ENCODE data around the gene PHTF2. TPM values are rescaled to one million over a fixed set of nuclear protein-coding genes. Genes with fewer than 3 reads are reported as not detected.

Gene PHTF2
- total RNA-seq, 1 experiment from 2014 or later: 26.7 TPM

- TF ChIP-seq MAX (IDR thresholded peaks at IDR 0.05): no peak
- Histone ChIP-seq H3K9ac (ENCODE audit: low read length) (no peak overlapping the region), H3K4me2 (ENCODE audit: low read length) (no peak overlapping the region), H3K36me3 (ENCODE audit: control insufficient read depth in 1 of 2, insufficient read depth in 2 of 2, low read length in 2 of 2) (no peaks in the 10 kb centered on the region), H3K4me3 (replicated peaks in 1 of 2; ENCODE audit: low read depth in 1 of 2, low read length in 2 of 2) (no peak overlapping the region), H3K4me1 (ENCODE audit: control insufficient read depth in 1 of 2, insufficient read depth in 2 of 2, low read length in 2 of 2) (no peaks in the 10 kb centered on the region), H3K9me2 (ENCODE audit: insufficient read depth) (no peaks in the 10 kb centered on the region), H3K27me3 (ENCODE audit: insufficient read depth, low read length) (no peaks in the 10 kb centered on the region), H3K27ac (ENCODE audit: low read depth, low read length) (no peak overlapping the region), H3K79me2 (ENCODE audit: insufficient read depth, low read length) (no peaks in the 10 kb centered on the region), H3K9me3 (ENCODE audit: control insufficient read depth in 1 of 2, insufficient read depth in 1 of 2, low read depth in 1 of 2, low read length in 2 of 2) (no peaks in the 10 kb centered on the region), H2AFZ (ENCODE audit: low read depth, low read length, poor library complexity, severe bottlenecking) (no peak overlapping the region), H4K20me1 (ENCODE audit: insufficient read depth) (no peaks in the 10 kb centered on the region)
- ATAC-seq: no peak
- RAD21 ChIA-PET (ENCODE audit: low non-redundant PET in 1 of 2, low total read pairs in 2 of 2, uncharacterized antibody in 2 of 2, unreplicated experiment in 2 of 2): no interaction called here
- intact Hi-C loops (cut with micrococcal nuclease): no loop called here
- POLR2A ChIA-PET: no interaction called here
- DNase-seq (ENCODE audit: low read depth, low spot score): no peak
- BruUV-seq (replicated peaks): no TSS peak
- CTCF ChIA-PET: no interaction called here
Measured at GRCh38 chr7:77786018-77786417, 12.6 kb upstream of the PHTF2 start.

GRCh38 chr7:77786741-77787140, 11.8 kb upstream of the PHTF2 start:
- ChIA-PET POLR2A (no interaction called here), CTCF (no interaction called here), RAD21 (ENCODE audit: low non-redundant PET in 1 of 2, low total read pairs in 2 of 2, uncharacterized antibody in 2 of 2, unreplicated experiment in 2 of 2) (no interaction called here)
- Histone ChIP-seq H2AFZ (ENCODE audit: low read depth, low read length, poor library complexity, severe bottlenecking) (no peak overlapping the region), H3K9me2 (ENCODE audit: insufficient read depth) (no peaks in the 10 kb centered on the region), H3K4me2 (ENCODE audit: low read length) (no peak overlapping the region), H3K4me1 (ENCODE audit: control insufficient read depth in 1 of 2, insufficient read depth in 2 of 2, low read length in 2 of 2) (no peaks in the 10 kb centered on the region), H3K9me3 (ENCODE audit: control insufficient read depth in 1 of 2, insufficient read depth in 1 of 2, low read depth in 1 of 2, low read length in 2 of 2) (no peaks in the 10 kb centered on the region), H4K20me1 (ENCODE audit: insufficient read depth) (no peaks in the 10 kb centered on the region), H3K4me3 (replicated peaks in 1 of 2; ENCODE audit: low read depth in 1 of 2, low read length in 2 of 2) (no peak overlapping the region), H3K9ac (ENCODE audit: low read length) (no peak overlapping the region), H3K27me3 (ENCODE audit: insufficient read depth, low read length) (no peaks in the 10 kb centered on the region), H3K27ac (ENCODE audit: low read depth, low read length) (no peak overlapping the region), H3K36me3 (ENCODE audit: control insufficient read depth in 1 of 2, insufficient read depth in 2 of 2, low read length in 2 of 2) (no peaks in the 10 kb centered on the region), H3K79me2 (ENCODE audit: insufficient read depth, low read length) (no peaks in the 10 kb centered on the region)
- DNase-seq (ENCODE audit: low read depth, low spot score) (no peak), ATAC-seq (no peak)
- intact Hi-C loops (cut with micrococcal nuclease): no loop called here
- BruUV-seq (replicated peaks): no TSS peak
- TF ChIP-seq JUND (IDR thresholded peaks at IDR 0.05) (no peak), SP1 (IDR thresholded peaks at IDR 0.05; ENCODE audit: low read depth) (no peak), TCF7L2 (IDR thresholded peaks at IDR 0.05; ENCODE audit: borderline replicate concordance, extremely low read depth, insufficient read depth, insufficient read length) (no peak), EZH2phosphoT487 (IDR thresholded peaks at IDR 0.05; ENCODE audit: borderline replicate concordance) (no peak), ZFX (IDR thresholded peaks at IDR 0.05) (no peak), SRF (IDR thresholded peaks at IDR 0.05; ENCODE audit: low read depth) (no peak), POLR2AphosphoS5 (IDR thresholded peaks at IDR 0.05; ENCODE audit: low read depth, low read length) (no peak), FOSL1 (IDR thresholded peaks at IDR 0.05; ENCODE audit: low read depth) (no peak), YY1 (IDR thresholded peaks at IDR 0.05; ENCODE audit: extremely low read depth, insufficient replicate concordance, low read depth, low read length) (no peak), ZBTB33 (IDR thresholded peaks at IDR 0.05; ENCODE audit: extremely low read depth, insufficient replicate concordance, low read length) (no peak), EZH2 (IDR thresholded peaks at IDR 0.05) (no peak), POLR2A (IDR thresholded peaks at IDR 0.05; ENCODE audit: borderline replicate concordance, extremely low read depth, insufficient read depth, insufficient read length) (no peak), ZNF274 (IDR thresholded peaks at IDR 0.05; ENCODE audit: low read depth, low read length) (no peak), ATF3 (IDR thresholded peaks at IDR 0.05) (no peak), CTCF (IDR thresholded peaks at IDR 0.05 in 2 of 3, conservative IDR thresholded peaks at IDR 0.05 in 1 of 3; ENCODE audit: borderline replicate concordance in 1 of 3, insufficient read depth in 1 of 3, low read depth in 2 of 3, low read length in 2 of 3) (no peak), EGR1 (IDR thresholded peaks at IDR 0.05; ENCODE audit: low read depth) (no peak), SIN3A (IDR thresholded peaks at IDR 0.05; ENCODE audit: low read depth) (no peak), RAD21 (IDR thresholded peaks at IDR 0.05; ENCODE audit: low read depth) (no peak)

All from HCT116 (cell line).